Astrocyte (in vitro differentiated cells and primary cell): ENCODE data around the gene CAVIN1.

Experiments
- EZH2 ChIP-seq: IDR thresholded peaks from 2 replicates; pipeline ENCODE4 v1.6.1; 2012; ENCODE audit warnings: mild to moderate bottlenecking, low read length, inconsistent platforms; ENCODE audit not compliant: insufficient read depth
- TF ChIP-seq, protein P1 (sequence below): IDR thresholded peaks from 2 replicates; pipeline ENCODE4 v1.5.1; 2011; ENCODE audit warnings: low read depth, mild to moderate bottlenecking, inconsistent platforms, low read length, moderate library complexity; ENCODE audit not compliant: insufficient read depth

DNA sequence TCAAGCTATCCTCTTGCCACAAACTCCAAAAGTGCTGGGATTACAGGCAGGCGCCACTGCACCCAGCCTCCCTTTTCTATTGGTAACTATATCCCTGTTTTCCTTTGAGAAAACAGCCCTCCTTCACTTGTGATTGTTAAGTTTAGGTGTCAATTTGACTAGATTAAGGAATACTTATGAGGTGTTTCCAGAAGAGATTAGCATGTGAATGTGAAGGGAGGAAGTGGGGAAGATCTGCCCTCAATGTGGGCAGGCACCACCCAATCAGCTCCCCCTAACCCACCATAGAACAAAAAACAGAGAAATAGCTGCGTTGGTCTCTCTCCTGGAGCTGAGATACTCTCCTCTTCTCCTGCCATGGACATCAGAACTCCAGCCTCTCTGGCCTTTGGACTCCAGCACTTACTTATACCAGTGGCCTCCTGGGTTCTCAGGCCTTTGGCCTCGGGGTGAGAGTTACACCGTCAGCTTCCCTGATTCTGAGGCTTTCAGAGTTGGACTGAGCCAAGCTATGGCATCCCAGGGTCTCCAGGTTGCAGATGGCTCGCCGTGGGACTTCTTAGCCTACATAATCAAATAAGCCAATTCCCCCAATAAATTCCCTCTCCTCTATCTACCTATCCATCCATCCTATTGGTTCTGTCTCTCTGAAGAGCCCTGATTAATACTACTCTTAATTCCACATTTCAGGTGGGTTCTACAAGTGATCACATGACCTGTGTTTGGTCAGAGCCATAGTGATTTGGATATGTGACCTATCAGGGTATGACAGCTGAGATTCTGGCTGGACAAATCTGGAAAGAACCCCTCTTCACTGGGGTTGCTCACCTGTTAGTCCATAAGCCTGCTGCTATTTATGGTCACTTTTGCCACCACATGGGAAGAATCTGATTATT is 22.9 kb downstream of the CAVIN1 start:
- TF ChIP-seq, protein P1, sequence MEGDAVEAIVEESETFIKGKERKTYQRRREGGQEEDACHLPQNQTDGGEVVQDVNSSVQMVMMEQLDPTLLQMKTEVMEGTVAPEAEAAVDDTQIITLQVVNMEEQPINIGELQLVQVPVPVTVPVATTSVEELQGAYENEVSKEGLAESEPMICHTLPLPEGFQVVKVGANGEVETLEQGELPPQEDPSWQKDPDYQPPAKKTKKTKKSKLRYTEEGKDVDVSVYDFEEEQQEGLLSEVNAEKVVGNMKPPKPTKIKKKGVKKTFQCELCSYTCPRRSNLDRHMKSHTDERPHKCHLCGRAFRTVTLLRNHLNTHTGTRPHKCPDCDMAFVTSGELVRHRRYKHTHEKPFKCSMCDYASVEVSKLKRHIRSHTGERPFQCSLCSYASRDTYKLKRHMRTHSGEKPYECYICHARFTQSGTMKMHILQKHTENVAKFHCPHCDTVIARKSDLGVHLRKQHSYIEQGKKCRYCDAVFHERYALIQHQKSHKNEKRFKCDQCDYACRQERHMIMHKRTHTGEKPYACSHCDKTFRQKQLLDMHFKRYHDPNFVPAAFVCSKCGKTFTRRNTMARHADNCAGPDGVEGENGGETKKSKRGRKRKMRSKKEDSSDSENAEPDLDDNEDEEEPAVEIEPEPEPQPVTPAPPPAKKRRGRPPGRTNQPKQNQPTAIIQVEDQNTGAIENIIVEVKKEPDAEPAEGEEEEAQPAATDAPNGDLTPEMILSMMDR = no peak
- TF ChIP-seq EZH2 = no peak
